Measurements from ENCODE around the gene HYOU1. TPM values are rescaled to one million over a fixed set of nuclear protein-coding genes. Genes with fewer than 3 reads are reported as not detected.

Gene HYOU1
- total RNA-seq, 1 experiment from 2014 or later: 228 TPM

GRCh38 chr11:119028346-119029068 is 28.5 kb downstream of the HYOU1 start:
- Histone ChIP-seq H3K4me1 (ENCODE audit: insufficient read depth, low read length) (peaks cover 8% of the 10 kb centered on the region; the same call in 1 of the 2 replicates), H2BK15ac (ENCODE audit: low read depth, low read length) (no peak overlapping the region), H3T11ph (ENCODE audit: low read length) (no peak overlapping the region), H3K27ac (ENCODE audit: insufficient read length, low read depth, low read length) (no peak overlapping the region), H3K4ac (ENCODE audit: low read depth, low read length) (no peak overlapping the region), H2BK5ac (ENCODE audit: insufficient read length, low read length) (no peak overlapping the region), H3K9ac (ENCODE audit: extremely low read depth, insufficient read length, low read length) (no peak overlapping the region), H3K18ac (ENCODE audit: insufficient read length, low read depth, low read length) (no peak overlapping the region), H3K79me2 (ENCODE audit: insufficient read depth, low read length) (no peaks in the 10 kb centered on the region), H3K79me1 (ENCODE audit: insufficient read depth, low read depth, low read length, poor library complexity, severe bottlenecking) (peaks cover 3% of the 10 kb centered on the region), H3K56ac (ENCODE audit: insufficient read length, low read depth, low read length) (no peak overlapping the region), H3K14ac (ENCODE audit: insufficient read depth, low read length) (no peak overlapping the region), H2AFZ (ENCODE audit: low read length) (no peak overlapping the region), H4K91ac (ENCODE audit: insufficient read length, low read depth, low read length) (no peak overlapping the region), H2AK5ac (ENCODE audit: insufficient read length, low read length) (no peak overlapping the region), H3K23me2 (ENCODE audit: insufficient read length, low read depth, low read length, poor library complexity, severe bottlenecking) (peaks cover 14% of the 10 kb centered on the region), H2BK12ac (ENCODE audit: insufficient read length, low read depth, low read length) (no peak overlapping the region), H4K8ac (replicated peaks; ENCODE audit: insufficient read length, low read depth, low read length) (no peak overlapping the region), H4K20me1 (ENCODE audit: control insufficient read depth, insufficient read depth, insufficient read length) (no peaks in the 10 kb centered on the region), H3K9me3 (ENCODE audit: control insufficient read depth, low read depth, low read length) (no peaks in the 10 kb centered on the region), H2BK120ac (ENCODE audit: low read depth, low read length, poor library complexity, severe bottlenecking) (no peak overlapping the region), H3K27me3 (ENCODE audit: insufficient read depth, low read length) (no peaks in the 10 kb centered on the region), H3K23ac (ENCODE audit: insufficient read length, low read depth, low read length) (no peak overlapping the region), H3K4me2 (ENCODE audit: insufficient read depth, insufficient read length, low read length) (no peak overlapping the region), H2BK20ac (ENCODE audit: low read depth, low read length, poor library complexity, severe bottlenecking) (no peak overlapping the region), H4K5ac (ENCODE audit: insufficient read length, low read depth, low read length) (no peak overlapping the region)
- H3K4me1 Mint-ChIP-seq: peaks cover 22 to 24% of the 10 kb centered on the region in 2 experiments
- no peaks in the 10 kb centered on the region for H3K9me3 Mint-ChIP-seq
- WGBS (ENCODE audit: extremely low coverage, insufficient read length, low lambda C conversion rate): no CpG with 5 or more reads among the region's 9 CpGs
- DNase-seq: no peak
- H3K27ac Mint-ChIP-seq: peak overlapping the region; percentile 32 to 59 (median 44); a peak in 4 of 7 replicates
- H3K36me3 Mint-ChIP-seq (ENCODE audit: insufficient read depth in 1 of 3, low read depth in 3 of 3): peaks cover 25 to 52% (median 50%) of the 10 kb centered on the region in 3 experiments
- H3K4me3 Mint-ChIP-seq: peak overlapping the region; percentile 79 to 83; a peak in 4 of 5 replicates
- no peaks in the 10 kb centered on the region; the same call in 1 of the 2 replicates for H3K27me3 Mint-ChIP-seq (ENCODE audit: low read depth)
- no peak for TF ChIP-seq CTCF (conservative IDR thresholded peaks at IDR 0.05)

All from H9 (cell line).